GM12872 (cell line): ENCODE results near the gene PSMA6.

Experiments used
- CTCF ChIP-seq: IDR thresholded peaks from 3 replicates; pipeline ENCODE4 v1.5.1; 2011; ENCODE audit warnings: low read depth, mild to moderate bottlenecking, low read length, moderate library complexity; ENCODE audit not compliant: insufficient read depth

Gene PSMA6

GRCh38 chr14:35250319-35250718 is 41.9 kb upstream of the PSMA6 start:
- no peak for TF ChIP-seq CTCF

GRCh38 chr14:35252451-35252868 is 39.7 kb upstream of the PSMA6 start:
- no peak for TF ChIP-seq CTCF

- TF ChIP-seq CTCF: no peak
Measured at GRCh38 chr14:35254736-35255135, 37.4 kb upstream of the PSMA6 start.

GRCh38 chr14:35255711-35256110 is 36.5 kb upstream of the PSMA6 start:
- TF ChIP-seq CTCF: no peak

GRCh38 chr14:35257809-35258208 is 34.4 kb upstream of the PSMA6 start:
- TF ChIP-seq CTCF: no peak

GRCh38 chr14:35258420-35258819 is 33.8 kb upstream of the PSMA6 start:
- no peak for TF ChIP-seq CTCF

GRCh38 chr14:35261774-35262173 is 30.4 kb upstream of the PSMA6 start:
- TF ChIP-seq CTCF: 0 out of 3 replicates have a peak, but pooled peaks have one; percentile 3

GRCh38 chr14:35262436-35262835 is 29.7 kb upstream of the PSMA6 start:
- no peak for TF ChIP-seq CTCF
